Thyroid gland (tissue), 4 donors: ENCODE results near the gene AGBL5. TPM values are rescaled to one million over a fixed set of nuclear protein-coding genes. Genes with fewer than 3 reads are reported as not detected.

Source experiments
- DNase-seq, 2 donors: peaks; one replicate each; pipeline ENCODE4 v3.0.0-alpha.2; 2019
- H3K27ac ChIP-seq, 3 donors: fragments of 200-600 bp; sonication (generic); 1 replicate in 2 of 3; 2 replicates in 1 of 3; pipeline ENCODE4 v1.5.1; 2016 to 2019; ENCODE audit warnings: mild to moderate bottlenecking in 1 of 3, moderate library complexity in 1 of 3
- H3K27me3 ChIP-seq: fragments of 200-600 bp; sonication (generic); one replicate; pipeline ENCODE4 v1.5.1; 2019
- H3K36me3 ChIP-seq, 2 donors: fragments of 200-600 bp; sonication (generic); one replicate each; pipeline ENCODE4 v1.5.1; 2016 to 2019
- H3K4me1 ChIP-seq, 2 donors: fragments of 200-600 bp; sonication (generic); one replicate each; pipeline ENCODE4 v1.5.1; 2017 to 2019
- H3K4me3 ChIP-seq, 3 donors: fragments of 200-600 bp; sonication (generic); replicated peaks in 1 of 3; 1 replicate in 2 of 3; 2 replicates in 1 of 3; pipeline ENCODE4 v1.5.1; 2016; ENCODE audit warnings: mild to moderate bottlenecking in 1 of 3
- H3K9me3 ChIP-seq: fragments of 200-600 bp; sonication (generic); one replicate; pipeline ENCODE4 v1.5.1; 2017
- POLR2A ChIP-seq, 2 donors: fragments of 450-650 bp; IDR thresholded peaks; one replicate each; pipeline ENCODE4 v1.6.1; 2017; ENCODE audit warnings: antibody characterized with exemption in 2 of 2, mild to moderate bottlenecking in 2 of 2, moderate library complexity in 1 of 2
- WGBS, 2 donors: methylation state at CpG; one replicate each; pipeline ENCODE4 v1.1.5; 2017; 5-methylcytosine and 5-hydroxymethylcytosine counted together
- intact Hi-C: fragments of 100-400 bp; cut with DNase I; formaldehyde crosslinking; loops from one replicate; pipeline ENCODE4 v1.15.1; 2023
- total RNA-seq, 4 donors: library from RNA; depleted of rRNA; stranded (reverse); fragments of >200 nt; gene quantifications; one replicate each; pipeline ENCODE4 v1.2.3, GENCODE V29; 2016
- TF ChIP-seq, protein P1 (sequence below), 6 experiments: fragments of 200-600 bp in 3 of 6; fragments of 450-650 bp in 3 of 6; sonication (generic) in 3 of 6; IDR thresholded peaks; one replicate each; pipeline ENCODE4 v1.5.1; 2016 to 2019; ENCODE audit warnings: antibody characterized with exemption in 6 of 6, mild to moderate bottlenecking in 2 of 6, inconsistent platforms in 1 of 6, moderate library complexity in 1 of 6

The AGBL5 gene
- total RNA-seq, 4 donors from 2014 or later = 29.1 to 40.0 (median 31.6) TPM

DNA sequence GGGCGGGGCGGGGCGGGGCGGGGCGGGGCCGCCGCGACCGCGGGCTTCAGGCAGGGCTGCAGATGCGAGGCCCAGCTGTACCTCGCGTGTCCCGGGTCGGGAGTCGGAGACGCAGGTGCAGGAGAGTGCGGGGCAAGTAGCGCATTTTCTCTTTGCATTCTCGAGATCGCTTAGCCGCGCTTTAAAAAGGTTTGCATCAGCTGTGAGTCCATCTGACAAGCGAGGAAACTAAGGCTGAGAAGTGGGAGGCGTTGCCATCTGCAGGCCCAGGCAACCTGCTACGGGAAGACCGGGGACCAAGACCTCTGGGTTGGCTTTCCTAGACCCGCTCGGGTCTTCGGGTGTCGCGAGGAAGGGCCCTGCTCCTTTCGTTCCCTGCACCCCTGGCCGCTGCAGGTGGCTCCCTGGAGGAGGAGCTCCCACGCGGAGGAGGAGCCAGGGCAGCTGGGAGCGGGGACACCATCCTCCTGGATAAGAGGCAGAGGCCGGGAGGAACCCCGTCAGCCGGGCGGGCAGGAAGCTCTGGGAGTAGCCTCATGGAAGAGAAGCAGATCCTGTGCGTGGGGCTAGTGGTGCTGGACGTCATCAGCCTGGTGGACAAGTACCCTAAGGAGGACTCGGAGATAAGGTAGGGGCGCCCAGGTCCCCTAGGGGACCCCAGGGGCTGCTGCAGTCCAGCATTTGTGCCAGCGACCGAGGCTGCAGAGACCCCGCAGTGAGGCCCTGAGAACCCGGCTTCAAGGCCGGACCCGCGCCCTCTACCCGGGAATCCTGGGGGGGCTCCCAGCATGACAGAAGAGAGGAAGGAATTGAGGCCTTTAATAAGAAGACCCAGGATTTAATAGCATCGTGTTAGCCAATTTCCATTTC lies 35.5 kb downstream of the AGBL5 start, which contains the start of gene KHK:
KHK (plus strand) TSS at position 49 of the 870 bp plus-strand sequence; CDS start at position 537, 488 bp downstream.
- peak within 1 kb of the TSS; percentile 37 to 68 (median 63) for H3K4me3 ChIP-seq
- DNase-seq = peak; percentile 36 to 52
- H3K4me1 ChIP-seq = peaks cover 14 to 16% of the 10 kb centered on the region in 2 donors
- TF ChIP-seq, protein P1, sequence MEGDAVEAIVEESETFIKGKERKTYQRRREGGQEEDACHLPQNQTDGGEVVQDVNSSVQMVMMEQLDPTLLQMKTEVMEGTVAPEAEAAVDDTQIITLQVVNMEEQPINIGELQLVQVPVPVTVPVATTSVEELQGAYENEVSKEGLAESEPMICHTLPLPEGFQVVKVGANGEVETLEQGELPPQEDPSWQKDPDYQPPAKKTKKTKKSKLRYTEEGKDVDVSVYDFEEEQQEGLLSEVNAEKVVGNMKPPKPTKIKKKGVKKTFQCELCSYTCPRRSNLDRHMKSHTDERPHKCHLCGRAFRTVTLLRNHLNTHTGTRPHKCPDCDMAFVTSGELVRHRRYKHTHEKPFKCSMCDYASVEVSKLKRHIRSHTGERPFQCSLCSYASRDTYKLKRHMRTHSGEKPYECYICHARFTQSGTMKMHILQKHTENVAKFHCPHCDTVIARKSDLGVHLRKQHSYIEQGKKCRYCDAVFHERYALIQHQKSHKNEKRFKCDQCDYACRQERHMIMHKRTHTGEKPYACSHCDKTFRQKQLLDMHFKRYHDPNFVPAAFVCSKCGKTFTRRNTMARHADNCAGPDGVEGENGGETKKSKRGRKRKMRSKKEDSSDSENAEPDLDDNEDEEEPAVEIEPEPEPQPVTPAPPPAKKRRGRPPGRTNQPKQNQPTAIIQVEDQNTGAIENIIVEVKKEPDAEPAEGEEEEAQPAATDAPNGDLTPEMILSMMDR (IDR thresholded peaks at IDR 0.05) = no peak
- TF ChIP-seq POLR2A (IDR thresholded peaks at IDR 0.05) = no peak
- H3K27me3 ChIP-seq = no peaks in the 10 kb centered on the region
- H3K27ac ChIP-seq = peak within 1 kb of the TSS; percentile 77 to 89 (median 84)
- no peaks in the 10 kb centered on the region for H3K9me3 ChIP-seq
- no peaks in the 10 kb centered on the region for H3K36me3 ChIP-seq
- WGBS, 2 donors = 20 to 30% methylated on average over 16 to 24 of the region's 54 CpGs
- intact Hi-C loops = loop anchor here (5.0 kb wide), 1 partner anchor 125 kb away; no protein-coding TSS in a partner anchor

DNA sequence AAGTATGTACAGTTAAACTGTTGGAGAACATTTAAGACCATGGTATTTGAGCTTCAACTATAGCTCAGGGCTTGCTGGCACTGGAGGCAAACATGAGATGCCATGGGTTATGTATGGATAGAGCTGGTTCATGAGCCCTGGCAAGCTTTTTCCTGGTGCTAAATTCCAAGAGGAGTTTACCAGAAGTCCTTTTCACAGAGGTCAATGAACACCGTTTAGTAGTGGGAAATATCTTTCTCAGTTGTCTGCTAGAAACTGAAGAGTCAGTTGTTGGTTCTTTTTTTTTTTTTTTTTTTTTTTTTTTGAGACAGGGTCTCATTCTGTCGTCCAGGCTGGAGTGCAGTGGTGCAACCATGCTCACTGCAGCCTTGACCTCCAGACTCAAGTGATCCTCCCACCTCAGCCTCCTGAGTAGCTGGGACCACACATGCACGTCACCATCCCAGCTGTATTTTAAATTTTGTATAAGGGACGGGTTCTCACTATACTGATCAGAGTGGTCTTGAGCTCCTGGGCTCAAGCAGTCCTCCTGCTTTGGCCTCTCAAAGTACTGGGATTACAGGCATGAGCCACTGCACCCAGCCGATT lies 36.4 kb downstream of the AGBL5 start:
- intact Hi-C loops = loop anchor here (5.0 kb wide), 1 partner anchor 126 kb away; no protein-coding TSS in a partner anchor
- H3K4me3 ChIP-seq = no peak overlapping the region
- no peak for TF ChIP-seq POLR2A (IDR thresholded peaks at IDR 0.05)
- TF ChIP-seq, protein P1 (IDR thresholded peaks at IDR 0.05) = no peak

DNA sequence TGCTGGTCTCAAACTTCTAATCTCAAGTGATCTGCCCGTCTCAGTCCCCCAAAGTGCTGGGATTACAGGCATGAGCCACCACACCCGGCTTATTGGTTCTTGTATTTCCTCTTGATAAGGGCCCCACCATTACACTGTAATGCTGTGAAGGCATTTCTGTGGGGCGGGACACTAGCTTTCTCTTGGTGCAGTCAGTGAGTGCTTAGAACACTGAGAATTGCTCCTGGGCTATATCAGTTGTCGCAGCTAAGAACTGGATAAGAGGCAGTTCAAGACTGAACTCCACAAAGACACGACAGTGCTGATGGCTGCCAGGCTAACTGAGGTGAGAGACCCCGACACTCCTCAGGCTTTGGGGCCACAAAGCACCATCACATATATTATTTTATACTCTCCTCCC lies 37.2 kb downstream of the AGBL5 start:
- no peak for TF ChIP-seq POLR2A (IDR thresholded peaks at IDR 0.05)
- TF ChIP-seq, protein P1 (IDR thresholded peaks at IDR 0.05) = no peak
- H3K27me3 ChIP-seq = no peaks in the 10 kb centered on the region
- intact Hi-C loops = loop anchor here (5.0 kb wide), 1 partner anchor 126 kb away; no protein-coding TSS in a partner anchor
- no peaks in the 10 kb centered on the region for H3K36me3 ChIP-seq
- 95 to 97% methylated on average over 6 of the region's 6 CpGs for WGBS, 2 donors
- no peak overlapping the region for H3K4me3 ChIP-seq
- DNase-seq = no peak
- H3K9me3 ChIP-seq = no peaks in the 10 kb centered on the region
- no peak overlapping the region for H3K27ac ChIP-seq
- peaks cover 18 to 22% of the 10 kb centered on the region in 2 donors for H3K4me1 ChIP-seq

More for the DNA sequence above, 36.4 kb downstream of the AGBL5 start:
- Histone ChIP-seq H3K4me1 (peaks cover 15% of the 10 kb centered on the region in 2 donors), H3K27ac (no peak overlapping the region), H3K9me3 (no peaks in the 10 kb centered on the region), H3K27me3 (no peaks in the 10 kb centered on the region), H3K36me3 (no peaks in the 10 kb centered on the region)
- WGBS, 2 donors = 91 to 92% methylated on average over 5 of the region's 5 CpGs
- no peak for DNase-seq

DNA sequence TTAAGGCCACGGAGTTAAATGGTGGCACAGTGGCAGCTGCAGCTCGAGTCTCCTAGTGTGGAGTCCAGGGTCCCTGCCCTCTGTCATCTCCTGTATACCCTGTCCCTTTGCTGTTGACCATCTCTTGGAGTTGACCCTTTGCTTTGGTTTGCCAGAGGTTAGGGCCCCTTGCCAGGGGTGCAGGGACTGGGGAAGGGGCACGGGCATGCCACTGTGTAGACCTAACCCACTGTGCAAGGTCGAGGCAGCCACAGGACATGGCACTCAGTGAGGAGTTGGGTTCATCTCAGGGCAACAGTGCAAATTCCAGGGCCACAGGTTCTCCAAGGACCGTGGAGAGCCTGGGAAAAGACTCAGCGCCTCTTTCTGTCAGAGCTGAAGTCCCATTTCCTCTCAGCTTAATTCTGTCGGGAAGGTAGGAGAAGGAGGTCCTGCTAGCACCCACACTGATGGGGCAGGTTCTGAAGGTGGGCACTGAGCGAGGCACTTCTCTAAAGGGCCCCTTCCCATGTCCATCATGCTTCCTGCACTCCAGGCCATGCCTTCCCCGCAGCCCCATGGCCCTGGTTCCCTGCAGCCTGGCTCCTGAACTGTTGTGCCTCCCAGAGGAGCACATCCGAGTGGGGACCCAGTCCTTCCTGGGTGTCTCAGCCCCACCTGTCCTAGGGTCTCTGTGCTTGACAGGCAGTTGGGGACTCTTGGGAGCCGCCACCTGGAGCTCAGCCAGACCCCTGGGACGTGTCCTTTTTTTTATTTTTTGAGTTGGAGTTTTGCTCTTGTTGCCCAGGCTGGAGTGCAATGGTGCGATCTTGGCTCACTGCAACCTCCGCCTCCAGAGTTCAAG lies 37.9 kb downstream of the AGBL5 start:
- no peak overlapping the region for H3K27ac ChIP-seq
- no peaks in the 10 kb centered on the region for H3K27me3 ChIP-seq
- no peak for TF ChIP-seq POLR2A (IDR thresholded peaks at IDR 0.05)
- TF ChIP-seq, protein P1 (IDR thresholded peaks at IDR 0.05) = no peak
- H3K36me3 ChIP-seq = no peaks in the 10 kb centered on the region
- no peaks in the 10 kb centered on the region for H3K9me3 ChIP-seq
- H3K4me1 ChIP-seq = peaks cover 18 to 23% of the 10 kb centered on the region in 2 donors
- no peak overlapping the region for H3K4me3 ChIP-seq
- no peak for DNase-seq
- intact Hi-C loops = loop anchor here (5.0 kb wide), 1 partner anchor 127 kb away; no protein-coding TSS in a partner anchor
- 92 to 93% methylated on average over 14 of the region's 14 CpGs for WGBS, 2 donors
